HG03103 (cell line): ENCODE data around the gene VAV1.
"Not testable (repeated sequence)": the region's sequence is repeated elsewhere in the genome, so short reads cannot be mapped to it uniquely, and the experiment has no call there.

Experiments
- ATAC-seq: cut with Tn5 transposase; IDR thresholded peaks from one replicate; pipeline ENCODE4 v1.9.1; 2021; ENCODE audit warnings: low read depth; ENCODE audit not compliant: unreplicated experiment

The VAV1 gene

GRCh38 chr19:6811906-6812305 is 39.4 kb downstream of the VAV1 start:
- no peak for ATAC-seq

GRCh38 chr19:6812612-6813011 is 40.1 kb downstream of the VAV1 start:
- ATAC-seq = no peak

DNA sequence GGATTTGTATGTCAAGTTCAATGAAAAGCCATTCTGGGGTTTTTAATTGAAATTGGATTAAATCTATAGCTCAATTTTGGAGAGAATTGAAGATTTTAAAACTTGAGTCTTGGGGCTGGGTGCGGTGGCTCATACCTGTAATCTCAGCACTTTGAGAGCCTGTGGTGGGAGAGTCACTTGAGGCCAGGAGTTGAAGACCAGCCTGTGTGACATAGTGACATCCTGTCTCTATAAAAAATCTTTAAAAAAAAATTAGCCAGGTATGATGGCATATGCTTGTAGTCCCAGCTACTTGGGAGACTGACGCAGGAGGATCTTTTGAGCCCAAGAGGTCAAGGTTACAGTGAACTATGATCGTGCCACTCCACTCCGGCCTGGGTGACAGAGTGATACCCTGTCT is 41.2 kb downstream of the VAV1 start:
- no peak for ATAC-seq

DNA sequence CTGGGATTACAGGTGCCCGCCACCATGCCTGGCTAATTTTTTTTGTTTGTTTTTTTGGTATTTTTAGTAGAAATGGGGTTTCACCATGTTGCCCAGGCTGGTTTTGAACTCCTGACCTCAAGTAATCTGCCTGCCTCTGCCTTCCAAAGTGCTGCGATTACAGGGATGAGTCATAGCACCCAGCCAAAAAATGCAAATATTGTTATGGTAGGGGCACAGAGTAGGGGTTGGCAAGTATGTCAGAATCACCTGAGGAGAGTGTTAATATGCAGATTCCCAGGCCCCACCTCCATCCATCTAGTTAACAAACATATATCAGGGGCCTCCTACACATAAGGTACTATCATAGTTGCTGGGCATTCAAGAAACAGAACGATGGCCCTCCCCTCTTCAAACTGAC is 44.7 kb downstream of the VAV1 start:
- no peak for ATAC-seq

DNA sequence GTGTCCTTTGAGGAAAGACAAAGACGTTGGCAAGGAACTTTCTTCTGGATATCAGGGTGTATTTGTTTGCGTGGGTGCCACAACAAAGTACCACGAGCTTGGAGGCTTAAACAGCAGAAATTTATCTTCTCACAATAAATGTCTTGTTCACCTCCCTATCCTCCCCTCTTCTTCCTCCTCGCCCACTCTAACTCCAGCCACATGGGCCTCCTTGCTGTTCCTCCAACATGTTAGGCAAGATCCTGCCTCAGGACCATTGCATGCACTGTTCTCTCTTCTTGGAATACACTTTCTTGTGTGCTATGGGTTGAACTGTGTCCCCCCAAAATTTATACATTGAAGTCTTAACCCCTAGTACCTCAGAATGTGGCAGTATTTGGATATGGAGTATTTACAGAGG is 45.7 kb downstream of the VAV1 start:
- no peak for ATAC-seq

DNA sequence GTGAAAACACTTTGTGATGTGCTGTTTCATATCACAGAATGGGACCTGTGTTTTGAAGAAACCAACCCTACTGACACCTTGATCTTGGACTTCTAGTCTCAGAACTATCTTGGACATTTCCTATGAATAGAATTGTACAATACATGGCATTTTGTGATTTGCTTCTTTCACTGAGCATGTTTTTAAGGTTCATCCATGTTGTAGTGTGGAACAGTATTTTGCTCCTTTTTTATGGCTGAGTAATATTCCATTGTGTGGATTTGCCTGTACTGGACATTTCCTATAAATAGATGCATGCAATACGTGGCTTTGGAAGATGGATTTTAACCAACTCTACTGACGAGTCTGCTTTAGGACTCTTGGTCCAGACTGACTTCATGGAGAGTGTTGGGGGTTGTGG is 46.8 kb downstream of the VAV1 start:
- no peak for ATAC-seq

GRCh38 chr19:6820237-6820636 is 47.7 kb downstream of the VAV1 start:
- ATAC-seq = no peak

DNA sequence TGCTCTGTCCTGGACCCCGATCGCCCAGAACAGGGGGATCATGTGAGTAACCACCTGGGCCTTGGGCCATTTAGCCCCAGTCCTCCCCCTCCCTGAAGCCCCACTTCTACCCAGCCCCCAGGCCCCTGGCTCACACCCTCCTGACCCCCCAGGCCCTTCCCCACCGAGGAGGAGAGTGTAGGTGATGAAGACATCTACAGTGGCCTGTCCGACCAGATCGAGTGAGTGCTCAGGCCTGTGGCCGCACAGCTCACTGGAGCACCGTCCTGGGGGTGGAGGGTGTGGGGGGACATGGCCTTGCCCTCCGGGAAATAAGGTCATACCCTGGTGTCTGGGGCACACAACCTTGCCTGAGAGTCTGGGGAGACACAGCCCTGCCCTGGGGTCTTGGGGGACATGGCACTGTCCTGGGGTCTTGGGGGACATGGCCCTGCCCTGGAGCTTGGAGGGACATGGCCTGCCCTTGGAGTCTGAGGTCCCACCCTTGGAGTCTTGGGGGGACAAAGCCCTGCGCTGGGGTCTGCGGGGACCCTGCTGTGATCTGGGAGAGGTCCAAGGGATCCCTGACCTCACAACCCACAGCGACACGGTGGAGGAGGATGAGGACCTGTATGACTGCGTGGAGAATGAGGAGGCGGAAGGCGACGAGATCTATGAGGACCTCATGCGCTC is 49.3 kb downstream of the VAV1 start:
- ATAC-seq = no peak

- no peak for ATAC-seq
These were observed 49.8 kb downstream of the VAV1 start for GRCh38 chr19:6822311-6822670.

GRCh38 chr19:6825076-6825774 is 52.7 kb downstream of the VAV1 start:
- no peak for ATAC-seq

DNA sequence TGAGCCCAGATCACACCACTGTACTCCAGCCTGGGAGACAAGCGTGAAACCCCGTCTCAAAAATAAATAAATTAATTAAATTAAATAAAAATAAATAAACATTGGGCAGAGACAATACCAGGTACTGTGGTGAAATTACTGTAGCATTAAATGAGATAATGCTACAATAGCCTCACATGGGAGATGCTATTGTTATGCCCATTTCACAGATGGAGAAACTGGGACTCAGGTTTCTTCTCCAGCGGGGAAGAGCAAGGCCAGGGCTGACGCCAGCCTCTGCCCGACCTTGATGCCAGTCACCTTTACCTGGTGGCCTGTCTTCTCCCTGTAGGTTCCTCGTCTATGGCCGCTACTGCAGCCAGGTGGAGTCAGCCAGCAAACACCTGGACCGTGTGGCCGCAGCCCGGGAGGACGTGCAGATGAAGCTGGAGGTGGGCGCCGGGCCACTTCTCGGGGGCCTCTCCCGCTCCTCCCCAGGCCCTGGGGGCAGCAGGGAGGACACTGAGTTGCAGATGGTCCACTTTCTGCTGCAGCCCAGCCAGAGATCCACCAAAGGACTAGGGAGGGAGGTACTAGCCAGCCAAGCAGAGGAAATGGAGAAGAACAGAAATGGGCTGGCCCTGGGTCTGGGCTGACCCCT is 53.9 kb downstream of the VAV1 start:
- no peak for ATAC-seq

DNA sequence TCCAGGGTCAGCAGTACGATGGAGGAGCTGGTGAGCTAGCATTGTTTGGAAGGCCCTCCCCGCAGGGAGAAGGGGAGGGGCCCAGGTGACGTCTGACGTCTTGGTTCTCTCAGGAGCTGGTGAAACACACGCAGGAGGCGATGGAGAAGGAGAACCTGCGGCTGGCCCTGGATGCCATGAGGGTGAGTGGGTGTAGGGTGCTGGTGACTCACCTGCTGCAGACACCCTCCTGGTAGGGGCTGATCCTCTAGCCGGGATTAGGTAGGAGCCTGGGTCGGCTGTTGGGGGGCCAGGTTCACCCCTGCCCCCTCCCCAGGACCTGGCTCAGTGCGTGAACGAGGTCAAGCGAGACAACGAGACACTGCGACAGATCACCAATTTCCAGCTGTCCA is 55.8 kb downstream of the VAV1 start:
- ATAC-seq = no peak

DNA sequence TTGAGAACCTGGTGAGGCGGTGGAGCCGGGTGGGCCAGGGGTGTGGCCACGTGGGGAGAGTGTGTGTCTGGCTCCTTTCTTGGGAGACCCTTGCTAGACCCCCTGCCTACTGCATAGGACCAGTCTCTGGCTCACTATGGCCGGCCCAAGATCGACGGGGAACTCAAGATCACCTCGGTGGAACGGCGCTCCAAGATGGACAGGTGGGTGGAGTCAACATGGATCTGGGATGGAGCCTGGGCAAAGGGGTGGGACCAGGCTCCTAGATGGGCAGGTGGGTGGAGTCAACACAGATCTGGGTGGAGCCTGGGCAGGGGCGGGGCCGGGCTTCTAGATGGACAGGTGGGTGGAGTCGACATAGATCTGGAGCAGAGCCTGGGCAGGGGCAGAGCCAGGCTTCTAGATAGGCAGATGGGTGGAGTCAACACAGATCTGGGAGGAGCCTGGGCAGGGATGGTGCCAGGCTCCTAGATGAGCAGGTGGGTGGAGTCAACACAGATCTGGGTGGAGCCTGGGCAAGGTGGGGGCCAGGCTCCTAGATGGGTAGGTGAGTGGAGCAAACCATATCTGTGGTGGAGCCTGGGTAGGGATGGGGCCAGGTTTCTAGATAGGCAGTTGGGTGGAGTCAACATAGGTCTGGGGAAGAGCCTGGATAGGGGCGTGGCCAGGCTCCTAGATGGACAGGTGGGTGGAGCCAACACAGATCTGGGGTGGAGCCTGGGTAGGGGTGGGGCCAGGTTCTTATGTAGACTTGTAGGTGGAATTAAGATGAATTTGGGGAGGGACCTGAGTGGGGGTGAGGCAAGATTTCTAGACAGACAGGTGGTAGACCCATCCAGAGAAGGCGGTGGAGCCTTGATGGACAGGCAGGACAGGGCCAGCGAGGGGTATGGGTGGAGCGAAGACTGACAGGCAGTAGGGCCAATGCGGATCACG is 56.5 kb downstream of the VAV1 start:
- no peak for ATAC-seq

DNA sequence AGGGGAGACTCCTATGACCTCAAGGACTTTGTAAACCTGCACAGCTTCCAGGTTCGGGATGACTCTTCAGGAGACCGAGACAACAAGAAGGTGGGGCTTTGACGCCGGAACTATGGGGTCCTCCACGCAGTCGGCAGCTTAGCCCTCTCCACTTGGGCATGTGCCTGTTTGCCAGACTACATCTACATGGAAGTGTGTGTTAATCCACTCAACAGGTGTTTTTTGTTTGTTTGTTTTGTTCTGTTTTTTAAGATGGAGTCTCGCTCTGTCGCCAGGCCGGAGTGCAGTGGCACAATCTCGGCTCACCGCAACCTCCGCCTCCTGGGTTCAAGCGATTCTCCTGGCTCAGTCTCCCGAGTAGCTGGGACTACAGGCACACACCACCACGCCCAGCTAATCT is 57.3 kb downstream of the VAV1 start:
- not testable (repeated sequence) for ATAC-seq

DNA sequence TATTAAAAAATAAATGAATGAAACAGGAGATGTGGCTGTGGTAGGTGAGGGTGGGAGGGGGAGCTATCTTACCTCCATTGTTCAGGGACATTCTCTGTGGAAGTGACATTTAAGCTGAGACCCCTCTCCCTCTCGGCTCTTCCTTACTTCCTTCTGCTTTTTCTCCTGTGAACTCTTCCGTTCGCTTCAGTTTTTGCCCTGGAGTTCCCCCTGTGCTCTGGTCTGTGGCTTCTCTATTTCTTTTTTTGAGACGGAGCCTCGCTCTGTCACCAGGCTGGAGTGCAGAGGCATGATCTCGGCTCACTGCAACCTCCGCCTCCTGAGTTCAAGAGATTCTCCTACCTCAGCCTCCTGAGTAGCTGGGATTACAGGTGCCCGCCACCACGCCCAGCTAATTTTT is 58.6 kb downstream of the VAV1 start:
- ATAC-seq = not testable (repeated sequence)

GRCh38 chr19:6832412-6832811 is 59.9 kb downstream of the VAV1 start:
- no peak for ATAC-seq

DNA sequence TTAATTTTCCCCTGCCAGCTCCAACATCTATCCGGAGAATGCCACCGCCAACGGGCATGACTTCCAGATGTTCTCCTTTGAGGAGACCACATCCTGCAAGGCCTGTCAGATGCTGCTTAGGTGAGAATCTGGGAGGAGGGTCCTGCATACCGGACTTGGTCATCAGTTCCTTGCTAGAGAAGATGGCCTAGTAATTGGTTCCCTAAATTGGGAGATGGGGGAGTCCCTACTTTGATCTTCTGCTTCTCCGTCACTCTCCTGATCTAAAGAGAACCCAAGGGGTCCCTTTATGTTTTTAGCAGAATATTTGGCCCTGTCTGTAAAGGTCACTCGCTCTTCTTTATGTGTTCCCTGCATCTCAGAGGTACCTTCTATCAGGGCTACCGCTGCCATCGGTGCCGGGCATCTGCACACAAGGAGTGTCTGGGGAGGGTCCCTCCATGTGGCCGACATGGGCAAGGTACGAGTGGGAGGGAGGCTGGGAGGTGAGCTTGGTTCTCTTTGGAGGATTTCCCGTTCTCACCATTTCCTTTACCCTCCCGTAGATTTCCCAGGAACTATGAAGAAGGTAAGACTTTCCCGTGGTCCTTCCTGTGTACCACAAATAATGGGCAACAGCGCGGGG is 60.8 kb downstream of the VAV1 start:
- ATAC-seq = no peak

- ATAC-seq = no peak
These were observed 61.9 kb downstream of the VAV1 start for GRCh38 chr19:6834433-6834832.

GRCh38 chr19:6835501-6835900 is 63.0 kb downstream of the VAV1 start:
- no peak for ATAC-seq

GRCh38 chr19:6837525-6837924 is 65.0 kb downstream of the VAV1 start:
- no peak for ATAC-seq
